Effector CD4-positive, alpha-beta T cell (primary cell): ENCODE measurements around the gene DMD.

ENCODE experiments used
- DNase-seq: peaks from one replicate; pipeline ENCODE4 v3.0.0-alpha.2; 2020

DMD gene

DNA sequence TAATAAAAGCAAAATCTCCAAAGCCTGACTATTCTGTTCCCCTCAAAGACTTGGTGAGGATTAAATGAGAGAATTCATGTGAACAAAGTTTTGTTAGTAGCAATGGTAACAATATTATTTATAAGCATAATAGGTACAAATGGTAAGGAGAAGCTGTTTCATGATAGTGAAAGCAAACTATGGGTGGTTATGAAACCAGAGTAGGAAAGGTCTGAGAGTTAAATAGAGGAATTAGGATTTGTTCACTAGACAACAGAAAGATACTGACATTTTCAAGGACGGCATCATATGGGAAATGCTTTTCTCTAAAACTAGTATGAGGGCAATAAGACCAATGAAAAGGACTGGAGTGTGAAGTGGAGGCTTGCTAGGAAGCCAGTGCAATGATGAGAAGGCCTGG, 2010.9 kb downstream of the DMD start:
- no peak for DNase-seq

DNA sequence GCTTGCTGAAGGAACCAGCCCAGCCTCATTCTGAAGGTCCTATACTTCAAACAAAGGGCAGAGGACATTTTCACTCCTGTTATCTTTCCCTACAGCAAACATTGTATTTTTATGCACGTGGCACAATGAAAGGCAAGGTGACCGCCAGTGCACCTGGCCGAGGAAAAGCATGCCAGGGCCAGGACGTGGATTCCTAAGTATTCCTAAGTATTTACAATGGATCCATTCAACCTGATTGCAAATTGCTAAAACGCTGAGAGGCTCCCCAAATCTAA, 2011.6 kb downstream of the DMD start:
- no peak for DNase-seq

DNA sequence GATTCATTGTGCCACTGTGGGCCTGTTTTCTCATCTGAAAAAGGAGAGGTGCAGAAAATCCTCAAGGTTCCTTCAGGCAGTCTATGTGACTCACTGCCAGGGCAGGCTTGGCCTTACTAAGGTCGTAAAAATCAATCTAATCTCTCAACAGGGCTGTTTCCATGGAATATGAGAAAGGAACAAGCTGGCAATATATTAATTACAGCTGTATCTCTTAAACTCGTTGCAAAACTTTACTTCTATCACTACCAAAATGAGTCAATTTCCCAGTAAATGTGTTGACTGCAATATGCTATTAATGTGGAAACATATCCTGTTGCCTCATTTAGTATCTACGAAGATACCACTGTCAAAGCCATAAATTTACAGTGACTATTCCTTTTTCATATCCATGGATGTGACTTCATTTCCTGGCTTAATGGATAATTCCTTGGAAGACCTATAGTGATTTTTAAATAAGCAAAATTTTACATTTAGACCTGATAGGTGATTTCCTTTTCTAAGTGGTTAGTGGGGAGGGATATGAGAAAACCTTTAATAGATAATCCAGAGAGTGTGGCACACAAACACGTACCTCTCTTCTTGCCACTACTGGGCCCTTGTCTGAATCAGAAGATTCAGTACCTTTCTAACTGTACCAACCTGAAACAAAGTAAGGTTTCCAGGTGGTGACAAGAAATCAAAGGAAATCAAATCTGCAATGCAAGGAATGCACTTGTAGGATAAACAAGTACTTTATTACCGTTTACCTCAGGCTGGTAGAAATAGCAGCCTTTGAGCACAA, 2012.1 kb downstream of the DMD start:
- no peak for DNase-seq

DNA sequence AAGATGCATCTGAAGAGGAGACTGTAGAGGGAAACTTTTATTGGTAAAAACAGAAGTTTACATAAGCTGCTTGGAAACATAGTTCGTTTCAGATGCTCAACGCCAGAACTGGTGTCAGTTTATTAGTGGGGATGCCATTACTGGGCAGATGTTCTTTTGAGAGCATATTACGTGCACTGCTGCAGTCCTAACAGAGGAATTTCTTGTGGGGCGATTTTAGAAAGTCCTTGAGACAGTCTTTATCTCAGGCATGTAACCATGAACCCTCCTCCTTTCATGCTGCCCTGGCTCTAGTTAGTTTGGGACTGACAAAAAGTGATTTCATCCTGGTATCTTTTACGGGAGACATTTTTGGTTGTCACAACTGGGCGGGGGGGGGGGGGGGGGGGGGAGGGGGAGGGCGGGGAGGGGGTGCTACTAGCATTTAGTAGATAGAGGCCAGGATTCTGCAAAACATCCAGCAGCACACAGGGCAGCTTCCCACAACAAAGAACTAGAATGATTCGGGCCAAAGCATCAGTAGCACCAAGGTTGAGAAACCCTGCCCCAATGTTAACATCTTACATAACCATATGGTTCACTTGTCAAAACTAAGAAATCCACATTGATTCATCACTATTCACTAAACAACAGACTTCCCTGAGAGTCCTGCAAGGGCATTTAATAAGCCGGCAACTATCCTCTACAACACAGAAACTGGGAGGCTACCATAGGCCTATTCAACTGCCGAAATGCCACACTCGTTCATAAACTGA, 2021.0 kb downstream of the DMD start:
- no peak for DNase-seq

DNA sequence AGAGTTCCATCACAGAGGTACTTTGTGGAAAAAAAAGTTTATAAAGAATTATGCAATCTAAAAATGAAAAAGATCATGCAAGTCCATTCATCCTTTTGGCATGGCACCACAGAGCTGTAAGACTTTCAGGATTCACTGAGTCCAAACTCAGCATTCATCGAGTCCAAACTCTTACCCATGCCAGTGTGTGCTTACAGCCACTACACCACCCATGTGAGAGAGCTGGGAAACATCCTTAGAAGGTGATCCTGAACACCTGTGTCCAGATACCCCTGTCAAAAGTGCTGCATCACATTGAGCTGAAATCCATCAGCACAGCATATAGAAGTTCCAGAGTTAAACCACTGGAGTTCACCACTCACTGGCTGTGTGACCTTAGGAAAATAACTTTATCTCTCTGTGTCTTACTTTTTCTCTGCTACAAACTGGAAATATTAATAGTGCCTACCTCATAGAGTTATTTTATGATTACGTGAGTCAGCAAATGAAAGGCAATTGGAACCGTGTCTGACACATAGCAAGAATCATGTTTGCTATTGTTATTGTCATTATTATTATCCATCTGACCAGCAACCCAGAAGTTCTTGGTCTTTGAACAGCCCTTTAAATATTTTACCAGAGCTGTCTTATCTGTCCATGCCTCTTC, 2024.5 kb downstream of the DMD start:
- no peak for DNase-seq

DNA sequence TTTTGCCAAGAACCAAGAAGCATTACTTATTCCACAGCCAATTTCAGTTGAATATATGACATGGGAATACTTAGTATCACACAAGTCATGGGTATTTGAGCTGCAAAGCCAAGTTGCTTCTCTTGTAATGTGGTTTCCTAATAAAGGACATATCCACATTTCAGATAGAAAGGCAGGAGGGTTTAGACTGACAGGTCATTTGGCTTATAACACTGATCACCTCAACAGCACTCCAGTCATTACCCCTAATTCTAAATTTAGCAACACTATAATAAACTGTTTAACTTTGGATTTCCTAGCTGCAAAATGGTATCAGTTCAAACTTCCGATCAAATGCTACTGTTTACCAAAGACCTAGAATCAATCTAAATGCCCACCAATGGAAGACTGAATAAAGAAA, 2025.5 kb downstream of the DMD start:
- no peak for DNase-seq

DNA sequence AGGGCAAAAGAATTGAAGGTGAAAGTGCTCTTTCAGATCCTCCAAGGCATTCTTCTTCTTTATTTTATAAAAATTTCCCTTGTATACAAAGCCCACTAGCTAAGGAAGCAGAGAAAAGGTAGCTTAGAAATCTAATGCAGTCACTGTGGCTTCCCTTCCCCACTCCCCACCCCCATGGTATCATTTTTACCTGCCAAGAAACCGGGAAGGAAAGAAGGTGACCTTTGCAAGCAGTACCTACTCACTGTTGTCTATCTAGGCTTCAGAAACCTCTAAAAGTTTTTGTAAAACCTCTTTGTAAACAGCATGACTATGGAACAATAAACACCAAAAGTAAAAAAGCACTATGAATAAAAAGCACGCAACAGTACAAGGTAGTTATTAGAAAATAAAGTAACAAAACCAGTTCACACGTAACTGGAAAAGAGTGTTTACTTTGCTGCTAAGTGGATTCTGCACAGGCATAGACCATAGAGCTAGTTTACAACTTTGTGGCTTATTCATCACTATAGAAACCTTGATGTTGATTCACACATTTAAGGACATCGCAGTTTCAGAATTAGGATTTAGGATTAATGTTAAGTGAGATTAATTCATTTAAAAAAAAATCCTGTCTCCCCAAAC, 2029.9 kb downstream of the DMD start:
- no peak for DNase-seq

DNA sequence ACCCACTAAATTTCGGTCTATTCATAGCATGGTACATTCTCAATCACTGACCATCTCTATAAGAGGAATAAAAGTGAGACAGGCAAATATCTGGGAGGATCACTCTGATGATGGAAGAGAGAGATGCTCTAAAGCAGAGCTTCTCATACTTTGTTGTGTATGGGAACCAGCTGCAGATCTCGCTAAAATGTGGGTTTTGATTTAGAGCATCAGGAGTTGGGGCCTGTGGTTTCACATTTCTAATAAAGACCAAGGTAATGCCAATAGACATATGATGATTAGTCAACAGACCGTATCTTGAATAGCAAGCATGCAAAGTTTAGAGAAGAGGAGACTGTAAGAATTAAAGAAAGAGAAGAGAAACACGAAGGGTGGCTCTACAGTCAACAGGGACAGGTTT, 2032.1 kb downstream of the DMD start:
- DNase-seq, result no peak

DNA sequence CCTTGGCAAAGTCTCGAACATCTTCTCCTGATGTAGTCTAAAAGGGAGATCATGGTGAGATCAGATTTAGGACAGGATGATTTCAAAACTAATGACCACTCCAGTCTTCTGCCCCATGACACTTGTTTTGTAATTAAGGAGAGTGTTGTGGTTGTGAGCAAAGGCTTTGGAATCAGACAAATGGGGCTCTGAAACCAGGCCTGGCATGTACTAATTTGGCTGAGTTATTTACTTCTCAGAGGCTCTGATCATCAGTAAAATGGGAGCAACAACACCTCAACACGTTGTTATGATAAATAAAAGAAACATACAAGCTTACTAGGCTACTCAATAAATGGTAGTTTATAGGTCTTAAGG, 2032.6 kb downstream of the DMD start:
- no peak for DNase-seq

DNA sequence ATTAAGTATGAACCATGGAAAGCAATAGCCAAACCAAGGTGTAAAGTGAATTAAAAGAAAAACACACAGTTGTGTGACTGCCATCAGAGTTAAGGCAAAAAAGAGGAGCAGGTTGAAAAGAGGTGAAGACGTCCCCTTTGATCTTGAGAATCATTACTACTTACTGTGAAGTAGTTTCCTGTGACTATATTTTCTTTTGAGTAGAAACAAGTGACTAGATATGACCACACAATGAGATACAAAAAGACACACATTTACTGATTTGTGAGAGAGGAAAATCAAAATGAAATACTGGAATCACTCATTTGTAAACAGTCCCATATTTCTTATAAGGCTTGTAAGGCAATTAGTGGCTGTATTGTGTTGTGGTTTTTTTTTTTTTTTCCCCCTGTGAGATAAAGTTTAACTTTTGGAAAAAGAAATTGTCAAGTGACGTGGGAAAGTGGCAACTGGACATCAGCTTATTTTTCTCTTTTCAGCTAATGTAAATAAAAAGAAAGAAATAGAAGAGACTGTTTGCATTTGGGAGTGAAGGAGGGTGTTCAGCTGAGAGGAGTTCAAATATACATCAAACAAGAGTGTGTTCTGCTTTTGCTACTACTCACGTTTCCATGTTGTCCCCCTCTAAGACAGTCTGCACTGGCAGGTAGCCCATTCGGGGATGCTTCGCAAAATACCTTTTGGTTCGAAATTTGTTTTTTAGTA, 2033.1 kb downstream of the DMD start:
- DNase-seq, result no peak

DNA sequence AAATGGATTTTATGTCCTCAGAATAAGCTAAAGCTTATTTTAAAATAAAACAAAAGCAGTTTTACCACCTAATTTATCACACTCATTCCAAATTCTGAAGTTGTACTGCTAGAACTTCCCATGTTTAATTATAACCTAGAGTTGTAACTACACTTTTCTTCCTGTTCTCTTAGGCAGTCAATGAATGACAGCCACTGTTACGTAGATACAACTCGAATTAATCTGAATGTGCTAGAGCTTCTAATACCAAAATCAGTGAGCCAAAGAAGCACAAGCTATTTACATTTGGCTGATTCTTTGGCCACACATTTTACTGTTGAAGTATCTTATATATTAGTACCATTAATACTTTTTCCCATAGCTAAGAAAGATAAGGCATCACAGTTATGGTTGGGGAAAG, 2040.6 kb downstream of the DMD start:
- DNase-seq, result no peak

DNA sequence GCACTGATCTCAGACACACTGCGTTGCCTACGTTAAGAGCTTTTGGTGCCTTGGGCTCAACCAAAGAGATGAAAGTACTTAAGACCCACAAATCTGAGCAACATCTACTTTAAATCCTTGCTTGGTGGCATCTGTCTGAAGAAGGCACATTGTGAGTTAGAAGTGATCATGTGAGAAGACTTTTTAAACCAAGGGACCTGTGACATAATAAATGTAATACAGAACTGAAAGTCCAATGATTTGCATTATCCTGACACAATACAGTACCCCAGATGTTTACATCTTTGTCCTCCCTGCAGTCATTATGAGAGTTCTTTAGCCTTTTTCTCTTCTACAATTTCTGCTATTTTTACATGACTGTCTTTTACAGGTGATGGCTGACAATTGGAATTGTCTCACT, 2042.8 kb downstream of the DMD start:
- no peak for DNase-seq

DNA sequence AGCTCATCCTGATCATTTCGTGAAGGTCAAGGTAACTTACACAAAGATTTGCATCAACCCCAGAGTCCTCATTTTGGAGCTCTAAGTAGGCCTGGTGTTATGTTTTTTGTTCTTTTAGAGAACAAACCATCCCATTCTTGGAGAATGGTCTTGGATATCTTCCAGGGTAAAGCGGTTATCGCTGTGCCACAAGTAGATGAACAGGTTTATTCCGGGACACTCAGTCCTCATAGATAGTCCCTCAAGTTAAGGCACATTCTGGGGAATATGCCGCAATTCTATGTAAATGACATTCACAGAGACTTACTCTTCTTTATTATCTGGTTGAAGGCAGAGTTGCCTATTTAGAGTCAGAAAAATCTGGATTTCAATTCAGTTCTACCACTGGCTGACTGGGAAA, 2044.5 kb downstream of the DMD start:
- DNase-seq, result no peak

DNA sequence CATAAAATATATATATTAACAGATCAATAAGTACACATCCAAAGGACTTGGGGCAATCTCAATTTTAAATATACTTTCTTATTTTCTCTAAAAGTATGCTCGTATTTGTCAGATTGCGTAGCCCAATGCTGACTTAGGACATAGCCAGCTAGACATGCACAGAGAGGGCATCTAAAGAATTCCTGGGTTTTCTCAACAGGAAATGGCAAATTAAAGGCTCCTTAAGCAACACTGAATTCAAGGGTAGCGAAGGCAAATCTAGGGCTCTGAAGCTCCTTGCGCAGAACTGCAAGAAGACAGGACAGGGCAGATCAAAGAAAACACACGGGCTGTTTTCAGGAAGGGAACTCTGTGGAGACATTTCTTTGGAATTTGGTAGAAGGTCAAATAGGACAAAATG, 2044.9 kb downstream of the DMD start:
- DNase-seq, result no peak

DNA sequence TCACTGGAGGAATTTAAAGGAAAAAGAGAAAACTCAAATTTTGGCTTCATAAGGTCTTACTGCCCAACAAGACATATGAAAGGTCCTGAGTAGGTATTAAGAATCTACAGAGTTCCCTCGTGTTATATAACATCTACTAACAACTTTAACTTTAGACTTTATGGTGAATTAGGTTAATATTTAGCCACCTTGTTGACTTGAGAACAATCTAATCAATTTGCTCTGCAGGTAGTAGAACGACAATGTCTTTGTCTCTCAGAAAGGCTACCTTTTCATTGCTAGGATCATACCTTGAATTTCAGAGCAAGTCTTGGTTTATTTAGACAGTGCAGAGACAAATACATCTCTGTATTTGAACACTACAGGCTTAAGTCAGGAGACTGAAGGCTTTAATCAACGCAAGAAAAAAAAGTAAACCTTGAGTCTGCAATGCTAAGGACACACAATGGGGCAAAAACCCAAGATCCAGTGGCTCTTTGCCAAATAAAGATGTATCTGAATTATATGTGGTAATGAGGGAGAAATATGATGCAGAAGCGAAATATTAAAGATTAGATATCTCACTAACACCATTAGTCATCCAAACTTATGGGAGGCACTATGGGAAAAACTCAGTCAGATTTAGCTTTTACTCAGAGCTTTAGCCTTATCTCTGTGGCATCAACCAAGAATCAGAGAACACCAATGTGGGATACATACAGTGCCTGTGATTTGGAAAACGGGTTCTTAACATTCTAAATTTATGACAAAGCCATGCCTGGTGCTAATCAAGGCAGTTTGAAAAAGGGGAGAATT, 2045.9 kb downstream of the DMD start:
- DNase-seq, result no peak

DNA sequence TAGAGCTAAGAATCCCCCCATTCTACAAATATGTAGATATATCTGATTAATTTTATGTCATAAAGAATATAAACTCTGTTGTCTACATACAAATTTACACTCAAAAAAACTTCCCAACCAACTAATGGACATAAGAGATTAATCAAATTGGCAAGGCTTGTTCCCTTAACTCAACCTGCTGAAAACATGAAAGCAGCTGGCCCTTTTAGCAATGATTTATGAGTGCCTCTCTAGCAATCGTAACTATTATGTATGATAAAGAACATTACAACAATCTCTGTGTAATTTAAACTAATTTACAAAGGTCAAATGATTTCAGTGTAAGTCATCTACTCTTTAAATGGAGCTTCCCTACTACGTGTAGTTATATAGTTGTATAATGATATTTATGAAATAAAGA, 2056.4 kb downstream of the DMD start:
- DNase-seq, result no peak

DNA sequence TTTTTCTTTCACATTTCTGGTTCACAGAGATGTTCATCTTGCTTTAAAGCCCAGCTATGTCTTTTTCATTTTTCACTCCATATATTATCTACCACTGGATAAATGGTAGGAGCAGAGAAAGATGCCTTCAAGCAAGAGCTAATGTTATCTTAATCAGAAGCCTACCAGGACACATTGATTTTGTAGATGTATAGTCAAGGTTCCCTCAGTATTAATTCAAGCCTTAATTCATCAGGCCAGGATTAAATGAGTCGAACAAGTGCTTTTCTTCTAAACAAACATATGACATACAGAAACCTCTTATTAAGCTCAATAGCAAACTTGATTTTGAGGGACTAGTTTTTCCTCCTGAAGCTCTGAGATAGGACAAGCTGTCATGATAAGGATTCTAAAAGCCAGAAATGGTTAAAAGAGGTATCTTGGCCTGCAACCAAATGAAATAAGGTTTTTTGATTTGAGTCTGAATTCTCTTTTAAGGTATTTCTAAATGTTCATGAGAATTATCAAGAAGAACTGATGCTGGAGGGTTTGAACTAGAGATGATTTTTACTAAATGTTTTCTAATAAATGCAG, 2057.8 kb downstream of the DMD start:
- DNase-seq, result no peak

DNA sequence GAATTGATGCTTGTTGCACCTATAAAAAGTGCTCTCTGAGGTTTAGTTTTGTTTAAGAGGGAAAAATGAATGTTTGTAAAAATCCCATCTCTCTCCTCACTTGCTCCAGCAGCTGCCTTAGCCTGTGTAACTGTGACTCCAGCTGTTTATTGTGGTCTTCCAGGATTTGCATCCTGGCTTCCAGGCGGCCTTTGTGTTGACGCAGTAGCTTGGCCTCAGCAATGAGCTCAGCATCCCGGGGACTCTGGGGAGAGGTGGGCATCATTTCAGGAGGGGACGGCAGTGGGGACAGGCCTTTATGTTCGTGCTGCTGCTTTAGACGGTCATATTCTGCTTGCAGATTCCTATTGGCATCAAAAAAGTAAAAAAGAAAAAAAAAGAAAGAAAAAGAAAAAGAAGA, 2064.2 kb downstream of the DMD start:
- no peak for DNase-seq

DNA sequence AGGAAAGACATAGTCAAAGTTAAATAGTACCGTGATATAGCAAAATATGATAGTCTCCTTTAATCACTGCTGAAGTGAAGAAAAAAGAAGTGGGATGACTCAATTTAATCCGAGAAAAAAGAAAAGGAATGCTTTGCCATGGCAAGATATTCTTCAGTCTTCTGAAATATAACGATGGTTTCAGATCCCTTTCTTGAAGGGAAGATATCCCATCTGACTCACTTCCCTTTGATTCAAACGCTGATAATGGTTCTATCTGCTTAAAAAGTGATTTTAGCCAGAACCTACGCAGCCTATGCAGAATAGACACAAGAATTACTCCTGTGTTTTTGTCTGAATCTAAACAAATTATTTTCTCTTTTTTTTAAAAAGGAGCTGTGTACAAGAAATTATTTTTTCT, 2071.4 kb downstream of the DMD start:
- DNase-seq, result no peak

DNA sequence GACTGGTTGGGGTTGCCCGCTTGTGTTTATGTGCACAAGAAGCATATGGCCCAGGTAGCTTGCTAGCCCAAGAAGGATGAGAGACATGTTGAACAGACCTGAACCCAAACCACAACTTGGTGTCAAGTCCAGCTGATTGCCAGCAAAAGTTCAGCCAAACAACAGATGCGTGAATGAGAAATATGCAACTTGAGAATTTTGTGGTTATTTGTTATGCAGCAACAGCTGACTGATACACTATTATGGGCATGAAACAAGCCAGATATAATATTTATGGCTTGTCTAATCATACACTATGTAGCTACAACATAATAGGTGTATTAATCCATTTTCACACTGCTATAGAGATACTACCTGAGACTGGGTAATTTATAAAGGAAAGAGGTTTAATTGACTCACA, 2073.2 kb downstream of the DMD start:
- DNase-seq, result no peak

DNA sequence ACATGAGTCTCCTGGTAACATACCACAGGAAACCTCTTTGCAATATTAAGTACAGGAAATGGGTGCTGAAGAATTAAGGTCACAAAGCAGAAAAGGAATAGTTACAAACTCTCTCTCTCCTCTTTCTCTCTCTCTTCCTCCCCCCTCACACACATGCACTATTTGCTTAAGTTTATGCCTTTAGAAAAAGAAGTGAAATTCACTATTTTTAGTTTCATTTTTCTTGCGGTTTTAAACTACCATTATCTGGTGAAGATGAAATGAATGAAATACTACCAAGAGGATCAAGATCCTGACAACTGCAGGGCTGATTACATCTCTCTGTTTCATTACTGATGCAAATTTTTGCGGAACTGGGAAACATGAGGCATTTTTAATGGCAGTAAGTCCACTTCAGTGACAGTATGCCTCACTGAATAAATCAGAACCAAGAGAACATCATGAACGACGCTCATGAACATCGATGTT, 2075.2 kb downstream of the DMD start:
- DNase-seq, result no peak

DNA sequence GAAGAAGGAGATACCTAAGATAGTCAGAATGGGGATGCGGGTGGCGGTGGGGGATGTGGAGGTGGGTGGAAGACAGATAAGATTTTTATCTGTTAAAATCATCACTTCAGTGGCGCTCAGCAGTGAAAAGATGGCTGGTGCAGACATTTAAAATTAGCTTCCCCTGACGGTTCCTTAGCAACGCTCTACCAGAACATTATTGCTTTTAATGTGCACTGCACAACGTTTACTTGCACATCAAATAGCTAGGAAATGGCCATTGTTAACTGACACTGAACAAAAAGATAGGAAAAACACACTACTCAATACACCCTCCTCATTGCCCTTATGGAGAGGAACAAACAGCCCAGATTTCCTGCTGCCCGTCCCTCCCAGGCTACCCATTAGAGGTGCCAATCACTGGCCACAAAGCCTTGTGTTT, 2078.5 kb downstream of the DMD start:
- no peak for DNase-seq
